ENCODE results near the gene STXBP1. TPM values are rescaled to one million over a fixed set of nuclear protein-coding genes. Genes with fewer than 3 reads are reported as not detected.

STXBP1 gene
- total and polyA plus RNA-seq, 2 of the 13 experiments (the other 11 are each of a cell fraction or from before 2014, with no cell fraction given): 2.9 TPM

DNA sequence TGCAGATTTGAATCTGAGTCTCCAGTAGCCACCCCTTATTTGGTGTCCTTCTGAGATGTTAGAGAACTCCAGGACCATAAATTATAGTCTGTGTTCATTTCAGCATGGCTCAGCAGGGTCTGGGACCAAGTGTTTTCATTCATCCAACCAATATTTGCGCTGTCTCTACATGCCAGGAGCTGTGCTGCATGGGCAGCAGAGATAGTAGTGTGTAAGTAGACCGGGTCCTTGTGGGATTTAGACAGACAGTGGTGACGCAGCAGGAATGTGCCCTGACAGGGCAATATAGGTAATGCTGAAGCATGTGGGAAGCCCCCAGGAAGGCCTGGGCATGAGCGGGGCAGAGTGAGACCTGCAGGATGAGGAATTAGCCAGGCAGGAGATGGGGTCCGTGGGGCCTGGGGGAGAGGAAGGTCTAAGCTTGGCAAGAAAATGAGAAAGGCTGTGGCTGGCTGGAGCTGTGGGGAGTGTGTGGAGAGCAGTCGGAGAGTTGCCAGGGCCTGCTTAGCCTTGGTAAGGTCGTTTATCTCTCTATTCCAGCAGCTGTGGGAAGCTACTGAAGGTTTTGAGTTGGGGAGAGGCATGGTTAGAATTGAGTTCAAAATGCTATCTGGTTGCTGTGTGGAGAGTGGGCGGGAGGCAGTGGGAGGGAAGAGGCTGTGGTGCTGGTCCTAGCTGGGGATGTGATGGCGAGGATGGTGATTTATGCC lies 16.8 kb downstream of the STXBP1 start (continued):
- TF ChIP-seq, protein P1, sequence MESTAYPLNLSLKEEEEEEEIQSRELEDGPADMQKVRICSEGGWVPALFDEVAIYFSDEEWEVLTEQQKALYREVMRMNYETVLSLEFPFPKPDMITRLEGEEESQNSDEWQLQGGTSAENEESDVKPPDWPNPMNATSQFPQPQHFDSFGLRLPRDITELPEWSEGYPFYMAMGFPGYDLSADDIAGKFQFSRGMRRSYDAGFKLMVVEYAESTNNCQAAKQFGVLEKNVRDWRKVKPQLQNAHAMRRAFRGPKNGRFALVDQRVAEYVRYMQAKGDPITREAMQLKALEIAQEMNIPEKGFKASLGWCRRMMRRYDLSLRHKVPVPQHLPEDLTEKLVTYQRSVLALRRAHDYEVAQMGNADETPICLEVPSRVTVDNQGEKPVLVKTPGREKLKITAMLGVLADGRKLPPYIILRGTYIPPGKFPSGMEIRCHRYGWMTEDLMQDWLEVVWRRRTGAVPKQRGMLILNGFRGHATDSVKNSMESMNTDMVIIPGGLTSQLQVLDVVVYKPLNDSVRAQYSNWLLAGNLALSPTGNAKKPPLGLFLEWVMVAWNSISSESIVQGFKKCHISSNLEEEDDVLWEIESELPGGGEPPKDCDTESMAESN (CRISPR knock-in tag; conservative IDR thresholded peaks at IDR 0.05): no peak
- TF ChIP-seq ZMYM4 (CRISPR knock-in tag; IDR thresholded peaks at IDR 0.05) (no peak), ZFY (CRISPR knock-in tag; IDR thresholded peaks at IDR 0.05) (no peak), RBM39 (IDR thresholded peaks at IDR 0.05; ENCODE audit: low read depth, low read length, poor library complexity, severe bottlenecking) (no peak)

DNA sequence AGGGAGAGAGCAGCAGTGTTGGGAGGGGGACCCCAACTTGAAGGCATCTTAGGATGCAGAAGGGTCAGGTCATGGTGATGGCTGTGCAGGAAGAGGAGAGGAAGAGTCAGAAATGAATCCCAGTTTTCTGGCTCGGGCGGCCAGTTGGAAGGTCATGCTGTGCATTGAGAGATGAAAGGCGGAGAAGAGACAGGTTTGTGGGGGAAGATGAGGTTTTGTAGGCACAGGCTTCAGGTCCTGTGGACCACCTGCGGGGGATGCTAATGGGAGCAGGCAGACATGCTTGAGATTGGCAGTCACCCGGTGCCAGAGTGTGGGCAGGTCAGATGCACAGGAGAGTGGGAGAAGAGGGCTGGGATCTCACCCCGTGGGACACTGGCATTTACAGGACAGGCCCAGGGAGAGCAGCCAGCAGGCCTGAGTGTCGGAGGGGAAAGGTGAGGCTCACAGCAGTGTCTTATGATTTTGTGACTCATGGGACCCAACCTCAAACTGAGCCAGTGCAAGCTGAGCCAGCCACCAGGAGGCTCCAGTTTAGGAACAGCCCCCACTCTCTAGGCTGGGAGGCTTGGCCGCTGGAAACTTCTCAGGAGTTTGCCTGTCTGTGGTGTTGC lies 17.5 kb downstream of the STXBP1 start:
- Histone ChIP-seq H3K4me2 (ENCODE audit: low read depth, low read length) (no peak overlapping the region), H3K9me3 (ENCODE audit: low read length) (no peaks in the 10 kb centered on the region), H3K27me3 (ENCODE audit: control insufficient read depth in 1 of 2, insufficient read depth in 2 of 2, low read length in 2 of 2) (no peaks in the 10 kb centered on the region), H3K9ac (ENCODE audit: insufficient read depth, low read depth, low read length) (no peak overlapping the region), H4K20me1 (ENCODE audit: insufficient read depth, low read length) (no peaks in the 10 kb centered on the region), H3K36me3 (replicated peaks in 1 of 2; ENCODE audit: control insufficient read depth in 1 of 2, insufficient read depth in 2 of 2, low read length in 2 of 2) (no peaks in the 10 kb centered on the region), H3K27ac (ENCODE audit: extremely low read length, insufficient read depth, low read length) (no peak overlapping the region), H3K4me3 (replicated peaks in 1 of 3; ENCODE audit: insufficient read depth in 1 of 3, low read depth in 2 of 3, low read length in 3 of 3) (no peak overlapping the region), H3K4me1 (ENCODE audit: insufficient read depth, low read length) (peaks cover 27% of the 10 kb centered on the region), H2AFZ (ENCODE audit: low read length) (no peak overlapping the region), H3K79me2 (ENCODE audit: insufficient read depth, low read length) (no peaks in the 10 kb centered on the region)
- in situ Hi-C loops (cut with HindIII; ENCODE audit: extremely low pct_ligation_motif_present, low pct_unique_long_range_greater_than_20kb): no loop called here
- ChIA-PET CTCF (ENCODE audit: low intra/inter-chr PET ratio, low total read pairs) (no interaction called here), POLR2A (no interaction called here)
- intact Hi-C loops (cut with micrococcal nuclease; ENCODE audit: unreplicated experiment): no loop called here
- BruUV-seq (replicated peaks): no TSS peak
- ATAC-seq: peak; percentile 63
- FAIRE-seq: no peak
- no peak for DNase-seq (ENCODE audit: low spot score)
- TF ChIP-seq GFI1 (CRISPR knock-in tag; IDR thresholded peaks at IDR 0.05; ENCODE audit: borderline replicate concordance) (no peak), PITX1 (CRISPR knock-in tag; IDR thresholded peaks at IDR 0.05) (no peak), ZNF891 (CRISPR knock-in tag; IDR thresholded peaks at IDR 0.05) (no peak), STAG1 (CRISPR knock-in tag; IDR thresholded peaks at IDR 0.05) (peak; percentile 21), ZNF282 (IDR thresholded peaks at IDR 0.05; ENCODE audit: partially characterized antibody) (no peak), FOSL2 (CRISPR knock-in tag; IDR thresholded peaks at IDR 0.05) (no peak), JUN (CRISPR knock-in tag; IDR thresholded peaks at IDR 0.05) (no peak)
- TF ChIP-seq, protein P2, sequence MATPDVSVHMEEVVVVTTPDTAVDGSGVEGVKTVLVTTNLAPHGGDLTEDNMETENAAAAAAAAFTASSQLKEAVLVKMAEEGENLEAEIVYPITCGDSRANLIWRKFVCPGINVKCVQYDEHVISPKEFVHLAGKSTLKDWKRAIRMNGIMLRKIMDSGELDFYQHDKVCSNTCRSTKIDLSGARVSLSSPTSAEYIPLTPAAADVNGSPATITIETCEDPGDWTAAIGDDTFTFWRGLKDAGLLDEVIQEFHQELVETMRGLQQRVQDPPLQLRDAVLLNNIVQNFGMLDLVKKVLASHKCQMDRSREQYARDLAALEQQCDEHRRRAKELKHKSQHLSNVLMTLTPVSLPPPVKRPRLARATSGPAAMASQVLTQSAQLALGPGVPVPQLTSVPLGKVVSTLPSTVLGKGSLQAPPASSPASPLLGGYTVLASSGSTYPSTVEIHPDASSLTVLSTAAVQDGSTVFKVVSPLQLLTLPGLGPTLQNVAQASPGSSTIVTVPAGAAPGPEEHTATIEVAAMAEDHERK (CRISPR knock-in tag; IDR thresholded peaks at IDR 0.05; ENCODE audit: low read depth): no peak
- TF ChIP-seq, protein P3, sequence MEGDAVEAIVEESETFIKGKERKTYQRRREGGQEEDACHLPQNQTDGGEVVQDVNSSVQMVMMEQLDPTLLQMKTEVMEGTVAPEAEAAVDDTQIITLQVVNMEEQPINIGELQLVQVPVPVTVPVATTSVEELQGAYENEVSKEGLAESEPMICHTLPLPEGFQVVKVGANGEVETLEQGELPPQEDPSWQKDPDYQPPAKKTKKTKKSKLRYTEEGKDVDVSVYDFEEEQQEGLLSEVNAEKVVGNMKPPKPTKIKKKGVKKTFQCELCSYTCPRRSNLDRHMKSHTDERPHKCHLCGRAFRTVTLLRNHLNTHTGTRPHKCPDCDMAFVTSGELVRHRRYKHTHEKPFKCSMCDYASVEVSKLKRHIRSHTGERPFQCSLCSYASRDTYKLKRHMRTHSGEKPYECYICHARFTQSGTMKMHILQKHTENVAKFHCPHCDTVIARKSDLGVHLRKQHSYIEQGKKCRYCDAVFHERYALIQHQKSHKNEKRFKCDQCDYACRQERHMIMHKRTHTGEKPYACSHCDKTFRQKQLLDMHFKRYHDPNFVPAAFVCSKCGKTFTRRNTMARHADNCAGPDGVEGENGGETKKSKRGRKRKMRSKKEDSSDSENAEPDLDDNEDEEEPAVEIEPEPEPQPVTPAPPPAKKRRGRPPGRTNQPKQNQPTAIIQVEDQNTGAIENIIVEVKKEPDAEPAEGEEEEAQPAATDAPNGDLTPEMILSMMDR (CRISPR knock-in tag; IDR thresholded peaks at IDR 0.05): peak; percentile 25
- 77% methylated on average over 8 of the region's 8 CpGs for WGBS (ENCODE audit: low lambda C conversion rate)

Data from HepG2 (cell line).